ENCODE measurements around the gene ATP6V0C. TPM values are rescaled to one million over a fixed set of nuclear protein-coding genes. Genes with fewer than 3 reads are reported as not detected.
A peak's percentile ranks its signal among the peaks of the same experiment; 100 is the strongest.

ATP6V0C gene
- total and polyA plus RNA-seq, 2 of the 13 experiments (the other 11 are each of a cell fraction or from before 2014, with no cell fraction given) = 10.4 to 20.1 TPM

GRCh38 chr16:2524339-2524938, 10.7 kb downstream of the ATP6V0C start (continued):
- TF ChIP-seq KIAA2018 (CRISPR knock-in tag; IDR thresholded peaks at IDR 0.05; ENCODE audit: borderline replicate concordance) (0 out of 2 replicates have a peak, but pooled peaks have one; percentile 31), SKIL (CRISPR knock-in tag; IDR thresholded peaks at IDR 0.05; ENCODE audit: borderline replicate concordance) (peak; percentile 55; the same call in 1 of the 2 replicates), ZMYM3 (CRISPR knock-in tag; IDR thresholded peaks at IDR 0.05) (no peak), ZBTB7B (CRISPR knock-in tag; IDR thresholded peaks at IDR 0.05) (peak; percentile 85; the same call in 1 of the 2 replicates), PITX1 (CRISPR knock-in tag; IDR thresholded peaks at IDR 0.05) (peak; percentile 76; the same call in 1 of the 2 replicates), ELK4 (CRISPR knock-in tag; IDR thresholded peaks at IDR 0.05; ENCODE audit: borderline replicate concordance) (no peak), MTERF4 (CRISPR knock-in tag; IDR thresholded peaks at IDR 0.05) (peak; percentile 36; the same call in 1 of the 2 replicates), SNAI1 (CRISPR knock-in tag; IDR thresholded peaks at IDR 0.05; ENCODE audit: borderline replicate concordance) (peak; percentile 13; the same call in 1 of the 2 replicates), ZFX (CRISPR knock-in tag; IDR thresholded peaks at IDR 0.05; ENCODE audit: low read depth) (peak; percentile 56; the same call in 1 of the 2 replicates), CENPBD1 (CRISPR knock-in tag; IDR thresholded peaks at IDR 0.05; ENCODE audit: borderline replicate concordance, low read depth) (peak; percentile 22; the same call in 1 of the 2 replicates)
